Measurements from ENCODE around the gene PHYH. TPM values are rescaled to one million over a fixed set of nuclear protein-coding genes. Genes with fewer than 3 reads are reported as not detected.

The PHYH gene
- total RNA-seq, result 30.4 TPM

GRCh38 chr10:13299437-13300287, at the start of gene PHYH:
TSS of gene PHYH (minus strand) at chr10:13300064. CDS start at chr10:13300042, 22 bp downstream.

GRCh38 chr10:13348216-13349017, 48.6 kb upstream of the PHYH start, which contains the start of gene SEPHS1:
TSS of gene SEPHS1 (minus strand) at chr10:13348293. CDS start at chr10:13344950, 3,343 bp downstream.

DNA sequence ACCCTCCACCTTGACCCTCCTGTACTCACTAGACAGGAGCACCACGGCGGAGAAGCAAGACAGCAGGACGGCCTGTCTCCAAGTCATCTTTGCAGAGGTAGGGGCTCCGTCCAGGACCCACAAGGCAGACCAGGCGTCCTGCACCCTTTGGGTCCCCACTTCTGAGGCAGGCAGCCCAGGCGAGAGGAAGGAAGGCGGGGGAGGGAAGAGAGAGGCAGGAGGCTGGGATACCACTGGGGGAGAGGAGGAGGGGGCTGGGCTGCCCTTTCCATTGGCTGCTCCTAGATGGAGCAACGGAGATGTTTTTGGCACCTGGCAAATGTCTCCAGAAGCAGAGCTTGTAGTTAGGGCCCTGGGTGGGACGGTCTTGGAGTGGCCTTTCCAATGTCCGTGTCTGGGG, 65.7 kb downstream of the PHYH start, which contains the start of gene UCMA:
TSS of gene UCMA (minus strand) at position 203 of the 400 bp plus-strand sequence. CDS start at position 87, 116 bp downstream.

Other genes with a start within 250 kb of the PHYH start
- 34.4 TPM for gene OPTN, start 199.9 kb downstream of the PHYH start, total RNA-seq
- 4.8 TPM for gene MCM10, start 138.5 kb downstream of the PHYH start, total RNA-seq
- not detected for gene UCMA, start 65.7 kb downstream of the PHYH start, total RNA-seq
- 70.1 TPM for gene SEPHS1, start 48.2 kb upstream of the PHYH start, total RNA-seq
- 19.9 TPM for gene BEND7, start 228.9 kb upstream of the PHYH start, total RNA-seq

All from metanephros (tissue), 1 donor.